Retinal pigment epithelial cell (primary cell): Measurements from ENCODE around the gene ABCG4.
"Not testable (repeated sequence)": the region's sequence is repeated elsewhere in the genome, so short reads cannot be mapped to it uniquely, and the experiment has no call there.

Source experiments
- DNase-seq: peaks from one replicate; pipeline ENCODE4 v3.0.0-alpha.2; 2010; ENCODE audit warnings: low read depth
- H3K4me3 ChIP-seq: 2 replicates; pipeline ENCODE4 v1.5.1; 2011; ENCODE audit warnings: mild to moderate bottlenecking, low read length, control low read depth, moderate library complexity
- CTCF ChIP-seq: conservative IDR thresholded peaks from 2 replicates; pipeline ENCODE4 v1.5.1; 2011; ENCODE audit warnings: low read depth, low read length, control low read depth, inconsistent platforms

The ABCG4 gene

GRCh38 chr11:119149018-119149785, at the start of gene ABCG4:
Gene ABCG4 (plus strand): TSS chr11:119149052. CDS start chr11:119149966, 914 bp downstream.
- no peak for DNase-seq
- H3K4me3 ChIP-seq = peak within 1 kb of the TSS; percentile 51
- no peak for TF ChIP-seq CTCF

- no peak for DNase-seq
- no peak overlapping the region for H3K4me3 ChIP-seq
- TF ChIP-seq CTCF = no peak
Observed at GRCh38 chr11:119099711-119100110, 49.1 kb upstream of the ABCG4 start.

GRCh38 chr11:119100246-119100970, 48.4 kb upstream of the ABCG4 start:
- peak overlapping the region; percentile 88 for H3K4me3 ChIP-seq
- no peak for DNase-seq
- peak; percentile 52 for TF ChIP-seq CTCF

GRCh38 chr11:119100994-119101758, 47.7 kb upstream of the ABCG4 start:
- TF ChIP-seq CTCF = peak; percentile 10
- H3K4me3 ChIP-seq = peak overlapping the region; percentile 88
- no peak for DNase-seq

- peak; percentile 90 for DNase-seq
- peak within 1 kb of the TSS; percentile 88 for H3K4me3 ChIP-seq
- TF ChIP-seq CTCF = no peak
Observed at GRCh38 chr11:119101759-119102423, 47.0 kb upstream of the ABCG4 start, which contains the start of gene DPAGT1. Gene DPAGT1 (minus strand): TSS chr11:119101853. CDS start chr11:119101655, 198 bp downstream.

GRCh38 chr11:119103161-119103664, 45.6 kb upstream of the ABCG4 start:
- not testable (repeated sequence) for DNase-seq, H3K4me3 ChIP-seq
